ENCODE results near the gene PIP5KL1. TPM values are rescaled to one million over a fixed set of nuclear protein-coding genes. Genes with fewer than 3 reads are reported as not detected.

Gene PIP5KL1
- total RNA-seq, 1 donor from 2014 or later = 2.6 TPM

DNA sequence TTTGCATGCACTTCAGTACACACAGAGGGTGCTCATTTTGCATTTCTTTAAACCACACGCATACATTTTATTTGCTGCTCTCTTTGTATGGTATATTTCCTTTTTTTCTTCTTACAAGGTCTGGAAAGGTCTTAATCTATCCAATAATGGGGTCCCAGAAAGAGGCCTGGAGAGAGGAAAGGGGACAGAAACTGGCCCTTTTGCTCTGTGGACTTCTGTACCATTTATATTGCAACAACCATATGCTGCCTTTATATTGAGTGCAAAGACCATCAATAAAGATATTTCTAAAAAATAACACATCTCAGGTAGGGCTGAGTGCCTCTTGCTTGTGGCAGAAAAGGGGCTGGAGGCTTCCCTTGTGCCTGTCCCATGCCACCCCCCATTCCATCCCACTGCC lies 22.6 kb upstream of the PIP5KL1 start:
- H3K27me3 Mint-ChIP-seq (ENCODE audit: unreplicated experiment) = no peaks in the 10 kb centered on the region
- H3K4me1 Mint-ChIP-seq (ENCODE audit: unreplicated experiment) = peaks cover 41% of the 10 kb centered on the region
- H3K4me3 Mint-ChIP-seq (ENCODE audit: unreplicated experiment) = no peak overlapping the region
- TF ChIP-seq, protein P1, sequence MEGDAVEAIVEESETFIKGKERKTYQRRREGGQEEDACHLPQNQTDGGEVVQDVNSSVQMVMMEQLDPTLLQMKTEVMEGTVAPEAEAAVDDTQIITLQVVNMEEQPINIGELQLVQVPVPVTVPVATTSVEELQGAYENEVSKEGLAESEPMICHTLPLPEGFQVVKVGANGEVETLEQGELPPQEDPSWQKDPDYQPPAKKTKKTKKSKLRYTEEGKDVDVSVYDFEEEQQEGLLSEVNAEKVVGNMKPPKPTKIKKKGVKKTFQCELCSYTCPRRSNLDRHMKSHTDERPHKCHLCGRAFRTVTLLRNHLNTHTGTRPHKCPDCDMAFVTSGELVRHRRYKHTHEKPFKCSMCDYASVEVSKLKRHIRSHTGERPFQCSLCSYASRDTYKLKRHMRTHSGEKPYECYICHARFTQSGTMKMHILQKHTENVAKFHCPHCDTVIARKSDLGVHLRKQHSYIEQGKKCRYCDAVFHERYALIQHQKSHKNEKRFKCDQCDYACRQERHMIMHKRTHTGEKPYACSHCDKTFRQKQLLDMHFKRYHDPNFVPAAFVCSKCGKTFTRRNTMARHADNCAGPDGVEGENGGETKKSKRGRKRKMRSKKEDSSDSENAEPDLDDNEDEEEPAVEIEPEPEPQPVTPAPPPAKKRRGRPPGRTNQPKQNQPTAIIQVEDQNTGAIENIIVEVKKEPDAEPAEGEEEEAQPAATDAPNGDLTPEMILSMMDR (IDR thresholded peaks at IDR 0.05) = no peak
- peaks cover 5% of the 10 kb centered on the region for H3K36me3 Mint-ChIP-seq (ENCODE audit: unreplicated experiment)
- DNase-seq (ENCODE audit: extremely low spot score, unreplicated experiment) = no peak
- no peak overlapping the region for H3K27ac Mint-ChIP-seq (ENCODE audit: unreplicated experiment)
- no peaks in the 10 kb centered on the region for H3K9me3 Mint-ChIP-seq (ENCODE audit: unreplicated experiment)

DNA sequence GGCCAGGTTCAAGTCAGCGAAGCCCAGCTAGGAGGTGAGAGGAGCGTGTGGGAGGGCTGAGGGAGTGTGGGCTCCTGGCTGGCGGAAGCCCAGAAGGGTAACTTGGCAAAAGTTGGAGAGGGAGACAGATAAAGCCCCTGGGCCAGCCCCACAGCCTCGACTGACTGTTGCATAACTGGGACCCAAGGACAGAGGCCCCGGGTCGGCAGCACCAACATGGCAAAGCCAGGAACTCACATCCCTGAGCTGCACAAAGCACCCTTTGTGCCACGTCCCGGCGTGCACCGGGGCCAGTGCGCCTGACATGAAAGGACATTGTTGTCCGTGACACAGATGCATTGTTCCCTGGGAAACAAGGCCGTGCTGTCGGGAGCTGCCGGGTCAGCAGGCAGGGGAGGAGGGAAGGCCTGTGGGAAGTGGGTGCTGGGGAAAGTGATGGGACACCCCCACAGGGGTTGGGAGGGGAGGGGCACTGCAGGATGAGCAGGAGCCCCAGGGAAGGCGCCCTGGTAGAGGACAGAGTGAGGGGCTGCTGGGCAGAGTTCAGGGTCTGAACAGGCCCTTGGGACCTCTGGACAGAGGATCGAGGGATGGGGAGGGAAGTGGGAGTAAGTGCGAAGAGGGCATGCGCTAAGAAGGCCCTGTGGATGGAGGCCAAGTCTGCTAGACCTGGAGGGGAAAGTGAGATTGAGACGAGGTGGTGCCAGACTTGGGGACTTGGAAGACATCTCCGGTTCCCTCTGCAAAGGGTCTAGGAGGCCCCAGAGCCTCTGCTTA lies 20.1 kb upstream of the PIP5KL1 start:
- H3K27ac Mint-ChIP-seq (ENCODE audit: unreplicated experiment) = no peak overlapping the region
- H3K9me3 Mint-ChIP-seq (ENCODE audit: unreplicated experiment) = no peaks in the 10 kb centered on the region
- TF ChIP-seq, protein P1 (IDR thresholded peaks at IDR 0.05) = no peak
- peaks cover 7% of the 10 kb centered on the region for H3K36me3 Mint-ChIP-seq (ENCODE audit: unreplicated experiment)
- H3K4me1 Mint-ChIP-seq (ENCODE audit: unreplicated experiment) = peaks cover 42% of the 10 kb centered on the region
- no peaks in the 10 kb centered on the region for H3K27me3 Mint-ChIP-seq (ENCODE audit: unreplicated experiment)
- DNase-seq (ENCODE audit: extremely low spot score, unreplicated experiment) = no peak
- H3K4me3 Mint-ChIP-seq (ENCODE audit: unreplicated experiment) = no peak overlapping the region

DNA sequence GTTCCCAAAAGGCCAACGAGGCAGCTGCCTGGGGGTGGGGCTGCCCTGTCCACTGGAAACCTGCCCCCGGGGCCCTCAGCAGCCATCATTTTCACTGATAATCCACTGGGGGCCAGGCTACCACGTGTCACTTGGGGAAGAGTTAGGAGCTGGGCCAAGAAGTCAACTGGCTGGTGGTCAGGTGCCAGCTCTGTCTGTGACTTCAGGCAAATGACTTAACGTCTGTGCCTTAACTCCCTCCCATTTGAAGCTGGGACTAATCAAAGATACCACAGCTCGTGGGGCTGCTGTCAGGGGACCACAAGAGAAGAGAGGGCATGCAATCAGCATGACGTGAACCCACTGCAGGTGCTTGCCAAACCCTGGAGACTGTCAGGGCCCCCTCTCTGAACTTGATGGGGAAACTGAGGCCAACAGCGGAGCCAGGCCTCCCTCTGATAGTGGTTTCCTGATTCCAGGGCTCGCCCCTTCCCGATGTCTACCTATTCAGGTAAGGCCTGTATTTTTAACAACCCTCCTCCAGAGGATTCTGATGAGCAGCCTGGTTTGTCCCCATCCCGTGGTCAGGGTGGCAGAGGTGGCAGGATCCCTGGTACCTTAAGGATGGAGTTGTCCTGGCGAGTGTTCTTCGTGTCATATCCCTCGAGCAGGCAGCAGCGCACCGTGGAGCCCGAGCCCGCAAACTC lies 19.4 kb upstream of the PIP5KL1 start:
- Mint-ChIP-seq H3K36me3 (ENCODE audit: unreplicated experiment) (peaks cover 7% of the 10 kb centered on the region), H3K9me3 (ENCODE audit: unreplicated experiment) (no peaks in the 10 kb centered on the region), H3K27me3 (ENCODE audit: unreplicated experiment) (no peaks in the 10 kb centered on the region), H3K27ac (ENCODE audit: unreplicated experiment) (no peak overlapping the region), H3K4me1 (ENCODE audit: unreplicated experiment) (peaks cover 36% of the 10 kb centered on the region), H3K4me3 (ENCODE audit: unreplicated experiment) (no peak overlapping the region)
- DNase-seq (ENCODE audit: extremely low spot score, unreplicated experiment) = no peak
- TF ChIP-seq, protein P1 (IDR thresholded peaks at IDR 0.05) = no peak

DNA sequence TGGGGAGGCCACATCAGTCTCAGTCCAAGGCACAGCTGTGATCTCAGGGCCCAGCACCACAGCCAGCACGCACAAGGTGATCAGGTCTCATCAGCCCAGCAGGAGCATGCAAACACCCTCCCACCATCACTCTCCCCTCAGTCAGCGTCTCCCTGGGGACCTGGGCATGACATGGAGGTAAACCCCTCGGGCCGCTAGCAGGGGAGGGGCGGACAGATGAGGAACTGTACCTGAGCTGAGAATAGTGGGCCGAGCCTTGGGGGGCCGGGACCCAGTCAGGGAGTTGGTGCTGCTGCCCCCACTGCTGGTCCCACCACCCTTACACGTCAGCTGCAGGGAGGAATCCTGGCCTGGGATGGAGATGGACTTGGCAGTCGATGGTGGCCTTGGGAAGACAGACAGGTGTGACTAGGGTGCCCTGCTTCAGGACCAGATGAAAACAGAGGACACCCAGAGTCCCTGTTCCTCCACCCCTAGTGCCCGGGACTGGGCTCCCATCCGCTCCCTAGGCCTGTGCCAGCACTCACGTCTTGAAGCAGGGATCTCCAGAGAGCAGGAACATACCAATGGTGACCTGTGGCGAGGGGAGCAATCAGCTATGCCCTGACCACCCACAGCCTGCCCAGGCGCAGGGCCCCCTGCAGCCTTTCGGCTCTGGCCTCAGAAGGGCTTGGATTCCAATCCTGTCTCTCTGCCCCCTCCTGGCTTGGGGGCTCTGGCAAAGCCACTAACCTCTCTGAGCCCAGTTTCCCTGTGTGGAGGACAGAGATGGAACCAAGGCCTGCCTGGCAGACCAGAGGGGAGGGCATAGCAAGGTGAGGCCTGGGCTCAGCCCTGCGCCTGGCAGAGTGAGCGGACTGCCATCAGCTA lies 17.5 kb upstream of the PIP5KL1 start:
- DNase-seq (ENCODE audit: extremely low spot score, unreplicated experiment) = no peak
- H3K27me3 Mint-ChIP-seq (ENCODE audit: unreplicated experiment) = no peaks in the 10 kb centered on the region
- TF ChIP-seq, protein P1 (IDR thresholded peaks at IDR 0.05) = no peak
- H3K9me3 Mint-ChIP-seq (ENCODE audit: unreplicated experiment) = no peaks in the 10 kb centered on the region
- no peak overlapping the region for H3K27ac Mint-ChIP-seq (ENCODE audit: unreplicated experiment)
- H3K4me3 Mint-ChIP-seq (ENCODE audit: unreplicated experiment) = no peak overlapping the region
- peaks cover 34% of the 10 kb centered on the region for H3K4me1 Mint-ChIP-seq (ENCODE audit: unreplicated experiment)
- H3K36me3 Mint-ChIP-seq (ENCODE audit: unreplicated experiment) = peaks cover 10% of the 10 kb centered on the region
